ENCODE measurements around the gene RIPPLY2. TPM values are rescaled to one million over a fixed set of nuclear protein-coding genes. Genes with fewer than 3 reads are reported as not detected.

Gene RIPPLY2
- total and polyA plus RNA-seq, 2 of the 4 experiments (the other 2 are of a cell fraction): 0.32 TPM; not detected in 1

GRCh38 chr6:83815631-83816272 is 37.4 kb upstream of the RIPPLY2 start:
- ATAC-seq (ENCODE audit: low read depth) (peak; percentile 24; the same call in 1 of the 2 replicates), DNase-seq (no peak)
- H2BK5ac ChIP-seq (ENCODE audit: low read depth, low read length, poor library complexity, severe bottlenecking): no peak overlapping the region
- POLR2A ChIA-PET (ENCODE audit: unreplicated experiment): no interaction called here
- in situ Hi-C loops (cut with MboI; ENCODE audit: low sequenced_read_pairs) (no loop called here), dilution Hi-C loops (cut with HindIII; ENCODE audit: low sequenced_read_pairs, unreplicated experiment) (no loop called here), intact Hi-C loops (cut with micrococcal nuclease) (no loop called here)
- no peak overlapping the region for H2AK9ac ChIP-seq (replicated peaks; ENCODE audit: low read depth, low read length, poor library complexity)
- H3K79me1 ChIP-seq (ENCODE audit: low read depth in 1 of 2, low read length in 2 of 2): no peaks in the 10 kb centered on the region
- no peak overlapping the region for H3K14ac ChIP-seq (replicated peaks; ENCODE audit: low read depth, low read length)
- no peak overlapping the region for H4K8ac ChIP-seq (ENCODE audit: low read depth in 2 of 2, low read length in 2 of 2)
- TF ChIP-seq RAD21 (IDR thresholded peaks at IDR 0.05; ENCODE audit: low read length) (no peak), CEBPB (IDR thresholded peaks at IDR 0.05; ENCODE audit: low read depth, low read length) (no peak), NFE2L2 (IDR thresholded peaks at IDR 0.05; ENCODE audit: low read depth, low read length) (no peak), CHD1 (IDR thresholded peaks at IDR 0.05; ENCODE audit: low read depth, low read length) (no peak), BHLHE40 (IDR thresholded peaks at IDR 0.05; ENCODE audit: low read depth, low read length) (no peak), USF2 (IDR thresholded peaks at IDR 0.05; ENCODE audit: low read depth, low read length) (no peak), SMC3 (IDR thresholded peaks at IDR 0.05; ENCODE audit: low read depth, low read length) (no peak)
- no peak overlapping the region for H2BK120ac ChIP-seq (ENCODE audit: low read depth, low read length)
- H2AFZ ChIP-seq (replicated peaks; ENCODE audit: low read length, poor library complexity): no peak overlapping the region
- CTCF ChIA-PET: interaction anchor here (0.8 kb wide), 1 partner anchor 28 kb away, joined by 3 read pairs; no protein-coding TSS in a partner anchor
- no CpG with 5 or more reads among the region's 2 CpGs for WGBS, 2 experiments (ENCODE audit: extremely low coverage in 2 of 2, insufficient read length in 1 of 2)
- H3K9me1 ChIP-seq (ENCODE audit: insufficient read depth, low read length): no peaks in the 10 kb centered on the region
- H3K27ac ChIP-seq (ENCODE audit: insufficient read depth, low read length): no peak overlapping the region
- H3K36me3 ChIP-seq (ENCODE audit: control insufficient read depth, insufficient read depth, low read length): no peaks in the 10 kb centered on the region
- H4K91ac ChIP-seq (ENCODE audit: insufficient read depth, low read depth, low read length): no peak overlapping the region
- H3K4ac ChIP-seq (ENCODE audit: low read depth, low read length): no peak overlapping the region
- no peaks in the 10 kb centered on the region for H3K9me3 ChIP-seq (ENCODE audit: control insufficient read depth, insufficient read depth, low read length)
- no peak overlapping the region for H2BK20ac ChIP-seq (ENCODE audit: low read depth, low read length)
- no peaks in the 10 kb centered on the region for H3K4me1 ChIP-seq (ENCODE audit: control insufficient read depth, insufficient read depth, low read length)
- no peak overlapping the region for H3K18ac ChIP-seq (ENCODE audit: low read depth, low read length)
- no peak overlapping the region for H4K5ac ChIP-seq (ENCODE audit: low read depth, low read length)
- no peak overlapping the region for H3K4me2 ChIP-seq (ENCODE audit: low read depth, low read length)
- no peak overlapping the region for H3K9ac ChIP-seq (ENCODE audit: low read depth, low read length)
- no peak overlapping the region for H3K23ac ChIP-seq (ENCODE audit: low read depth, low read length)
- no peak overlapping the region for H2BK15ac ChIP-seq (ENCODE audit: low read depth, low read length)
- no peaks in the 10 kb centered on the region for H3K27me3 ChIP-seq (ENCODE audit: control insufficient read depth, insufficient read depth, low read length)
- no peaks in the 10 kb centered on the region for H4K20me1 ChIP-seq (ENCODE audit: insufficient read depth, low read length)
- no peak overlapping the region for H2AK5ac ChIP-seq (ENCODE audit: low read depth, low read length)
- H3K4me3 ChIP-seq (ENCODE audit: insufficient read depth, low read depth, low read length): no peak overlapping the region
- no peak overlapping the region for H3K56ac ChIP-seq (ENCODE audit: extremely low read depth, insufficient read depth, low read length)
- no TSS peak for BruUV-seq (replicated peaks)
